ENCODE data around the gene ARHGDIB. TPM values are rescaled to one million over a fixed set of nuclear protein-coding genes. Genes with fewer than 3 reads are reported as not detected.

Gene ARHGDIB
- total and polyA plus RNA-seq, 12 donors: 28.3 to 196 (median 137) TPM

DNA sequence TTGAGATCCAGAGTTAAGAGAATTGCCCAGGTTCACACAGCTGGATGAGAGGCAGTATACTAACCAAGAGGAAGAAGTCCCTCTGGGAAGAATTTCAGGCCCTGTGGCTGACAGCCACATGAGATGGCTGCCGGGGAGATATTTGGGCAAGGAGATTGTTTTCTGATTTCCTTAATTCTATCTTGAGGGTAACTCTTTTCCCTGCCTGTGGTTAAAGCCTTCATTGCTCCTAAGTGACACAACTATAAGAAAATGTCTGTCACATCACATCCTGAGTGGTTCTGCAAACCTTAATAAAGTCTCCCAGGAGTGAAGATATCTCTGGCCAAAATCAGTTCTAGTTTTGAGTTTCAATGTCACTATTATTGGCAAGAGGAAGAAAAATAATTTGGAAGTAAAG lies 9.6 kb downstream of the ARHGDIB start:
- H3K36me3 ChIP-seq (replicated peaks in 1 of 2): peaks cover 0 to 4% of the 10 kb centered on the region in 2 donors
- no peaks in the 10 kb centered on the region for H3K27me3 ChIP-seq
- DNase-seq: no peak
- no peaks in the 10 kb centered on the region for H3K9me3 ChIP-seq (replicated peaks in 1 of 3)
- H3K27ac ChIP-seq: peak overlapping the region in 2 of 5 donors; percentile 56 to 57
- H3K4me3 ChIP-seq: no peak overlapping the region
- 50 to 88% (median 72%) methylated on average over 1 of the region's 1 CpG for WGBS, 4 donors
- intact Hi-C loops (cut with DNase I): no loop called here
- H3K4me1 ChIP-seq (replicated peaks in 1 of 2): peaks cover 0 to 48% of the 10 kb centered on the region in 2 donors
- no peak for TF ChIP-seq POLR2A (IDR thresholded peaks at IDR 0.05)
- TF ChIP-seq, protein P1, sequence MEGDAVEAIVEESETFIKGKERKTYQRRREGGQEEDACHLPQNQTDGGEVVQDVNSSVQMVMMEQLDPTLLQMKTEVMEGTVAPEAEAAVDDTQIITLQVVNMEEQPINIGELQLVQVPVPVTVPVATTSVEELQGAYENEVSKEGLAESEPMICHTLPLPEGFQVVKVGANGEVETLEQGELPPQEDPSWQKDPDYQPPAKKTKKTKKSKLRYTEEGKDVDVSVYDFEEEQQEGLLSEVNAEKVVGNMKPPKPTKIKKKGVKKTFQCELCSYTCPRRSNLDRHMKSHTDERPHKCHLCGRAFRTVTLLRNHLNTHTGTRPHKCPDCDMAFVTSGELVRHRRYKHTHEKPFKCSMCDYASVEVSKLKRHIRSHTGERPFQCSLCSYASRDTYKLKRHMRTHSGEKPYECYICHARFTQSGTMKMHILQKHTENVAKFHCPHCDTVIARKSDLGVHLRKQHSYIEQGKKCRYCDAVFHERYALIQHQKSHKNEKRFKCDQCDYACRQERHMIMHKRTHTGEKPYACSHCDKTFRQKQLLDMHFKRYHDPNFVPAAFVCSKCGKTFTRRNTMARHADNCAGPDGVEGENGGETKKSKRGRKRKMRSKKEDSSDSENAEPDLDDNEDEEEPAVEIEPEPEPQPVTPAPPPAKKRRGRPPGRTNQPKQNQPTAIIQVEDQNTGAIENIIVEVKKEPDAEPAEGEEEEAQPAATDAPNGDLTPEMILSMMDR (IDR thresholded peaks at IDR 0.05): no peak

- TF ChIP-seq, protein P1 (IDR thresholded peaks at IDR 0.05): no peak
- TF ChIP-seq POLR2A (IDR thresholded peaks at IDR 0.05): no peak
- H3K9me3 ChIP-seq (replicated peaks in 1 of 3): no peaks in the 10 kb centered on the region
- 45 to 68% (median 55%) methylated on average over 6 of the region's 6 CpGs for WGBS, 4 donors
- no peak overlapping the region for H3K4me3 ChIP-seq
- H3K4me1 ChIP-seq (replicated peaks in 1 of 2): peaks cover 0 to 43% of the 10 kb centered on the region in 2 donors
- H3K27me3 ChIP-seq: no peaks in the 10 kb centered on the region
- H3K36me3 ChIP-seq (replicated peaks in 1 of 2): peaks cover 0 to 4% of the 10 kb centered on the region in 2 donors
- peak in 5 of 7 donors; percentile 18 to 58 (median 39) for DNase-seq
- peak overlapping the region in 2 of 5 donors; percentile 56 to 57 for H3K27ac ChIP-seq
- intact Hi-C loops (cut with DNase I): no loop called here
Measured at GRCh38 chr12:14950982-14951746, 10.2 kb downstream of the ARHGDIB start.

DNA sequence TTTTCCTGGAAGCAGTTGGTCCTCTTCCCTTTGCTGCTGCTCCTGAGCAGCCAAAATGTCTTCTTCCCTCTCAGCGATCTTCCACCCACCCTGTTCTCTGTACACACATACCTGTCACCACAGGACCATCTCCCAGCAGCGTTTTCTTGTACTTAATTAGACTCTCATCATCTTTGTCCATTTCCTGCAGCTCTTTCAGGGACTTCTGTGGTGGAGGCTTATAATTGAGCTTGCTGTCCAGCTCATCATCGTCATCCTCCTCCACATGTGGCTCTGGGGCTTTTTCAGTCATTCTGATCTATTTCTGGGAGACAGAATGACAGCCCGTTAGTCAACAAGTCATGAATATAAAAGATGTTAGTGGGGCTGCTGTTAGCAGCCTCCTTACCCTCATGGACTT lies 11.0 kb downstream of the ARHGDIB start:
- peaks cover 0 to 7% of the 10 kb centered on the region in 2 donors for H3K36me3 ChIP-seq (replicated peaks in 1 of 2)
- H3K27ac ChIP-seq: no peak overlapping the region
- no peak for TF ChIP-seq POLR2A (IDR thresholded peaks at IDR 0.05)
- TF ChIP-seq, protein P1 (IDR thresholded peaks at IDR 0.05): no peak
- peaks cover 0 to 43% of the 10 kb centered on the region in 2 donors for H3K4me1 ChIP-seq (replicated peaks in 1 of 2)
- no peak overlapping the region for H3K4me3 ChIP-seq
- H3K9me3 ChIP-seq (replicated peaks in 1 of 3): no peaks in the 10 kb centered on the region
- intact Hi-C loops (cut with DNase I): no loop called here
- no peak for DNase-seq
- WGBS, 4 donors: 70 to 82% (median 74%) methylated on average over 4 of the region's 4 CpGs
- no peaks in the 10 kb centered on the region for H3K27me3 ChIP-seq

GRCh38 chr12:14949631-14950030 lies 11.8 kb downstream of the ARHGDIB start:
- H3K27ac ChIP-seq: peak overlapping the region in 3 of 5 donors; percentile 37 to 75 (median 64)
- TF ChIP-seq POLR2A (IDR thresholded peaks at IDR 0.05): no peak
- TF ChIP-seq, protein P1 (IDR thresholded peaks at IDR 0.05): no peak
- H3K9me3 ChIP-seq (replicated peaks in 1 of 3): no peaks in the 10 kb centered on the region
- no peak for DNase-seq
- intact Hi-C loops (cut with DNase I): no loop called here
- H3K36me3 ChIP-seq (replicated peaks in 1 of 2): peaks cover 0 to 14% of the 10 kb centered on the region in 2 donors
- 88 to 99% (median 95%) methylated on average over 5 of the region's 5 CpGs for WGBS, 4 donors
- peaks cover 0 to 43% of the 10 kb centered on the region in 2 donors for H3K4me1 ChIP-seq (replicated peaks in 1 of 2)
- H3K27me3 ChIP-seq: no peaks in the 10 kb centered on the region
- H3K4me3 ChIP-seq: no peak overlapping the region

Data from adrenal gland (tissue), 12 donors.